Mammary epithelial cell (primary cell): ENCODE measurements around the gene SNAPC4.

ENCODE experiments used
- EZH2 ChIP-seq: IDR thresholded peaks from 2 replicates; pipeline ENCODE4 v1.6.1; 2012; ENCODE audit warnings: low read length, inconsistent platforms, borderline replicate concordance
- TF ChIP-seq, protein P1 (sequence below), 2 donors: IDR thresholded peaks in 1 of 2; conservative IDR thresholded peaks in 1 of 2; 2 replicates each; pipeline ENCODE4 v1.5.1; 2011 to 2012; ENCODE audit warnings: inconsistent platforms in 2 of 2, low read length in 2 of 2, mild to moderate bottlenecking in 2 of 2, control low read depth in 1 of 2, low read depth in 1 of 2; ENCODE audit not compliant: insufficient read depth in 1 of 2; ENCODE audit errors: extremely low read depth in 1 of 2

DNA sequence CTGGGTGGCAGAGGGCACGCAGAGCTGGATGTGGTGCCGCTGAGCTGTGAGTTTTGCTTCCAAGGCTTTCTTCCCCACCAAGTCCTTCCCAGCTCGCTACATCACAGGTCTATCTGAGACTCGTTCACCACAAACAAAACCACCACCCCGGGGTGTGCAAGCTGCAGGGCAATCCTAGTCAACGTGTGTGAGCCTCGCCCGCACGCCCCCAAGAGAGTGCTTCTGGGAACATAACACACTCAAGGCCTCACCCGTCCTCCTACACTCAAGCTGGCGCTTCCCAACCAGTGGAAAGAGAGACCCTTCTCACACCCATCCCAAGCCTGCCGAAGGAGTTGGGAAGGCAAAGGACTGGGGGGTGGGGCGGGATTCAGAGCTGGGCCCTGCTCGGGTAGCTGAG is 10.6 kb downstream of the SNAPC4 start:
- TF ChIP-seq, protein P1, sequence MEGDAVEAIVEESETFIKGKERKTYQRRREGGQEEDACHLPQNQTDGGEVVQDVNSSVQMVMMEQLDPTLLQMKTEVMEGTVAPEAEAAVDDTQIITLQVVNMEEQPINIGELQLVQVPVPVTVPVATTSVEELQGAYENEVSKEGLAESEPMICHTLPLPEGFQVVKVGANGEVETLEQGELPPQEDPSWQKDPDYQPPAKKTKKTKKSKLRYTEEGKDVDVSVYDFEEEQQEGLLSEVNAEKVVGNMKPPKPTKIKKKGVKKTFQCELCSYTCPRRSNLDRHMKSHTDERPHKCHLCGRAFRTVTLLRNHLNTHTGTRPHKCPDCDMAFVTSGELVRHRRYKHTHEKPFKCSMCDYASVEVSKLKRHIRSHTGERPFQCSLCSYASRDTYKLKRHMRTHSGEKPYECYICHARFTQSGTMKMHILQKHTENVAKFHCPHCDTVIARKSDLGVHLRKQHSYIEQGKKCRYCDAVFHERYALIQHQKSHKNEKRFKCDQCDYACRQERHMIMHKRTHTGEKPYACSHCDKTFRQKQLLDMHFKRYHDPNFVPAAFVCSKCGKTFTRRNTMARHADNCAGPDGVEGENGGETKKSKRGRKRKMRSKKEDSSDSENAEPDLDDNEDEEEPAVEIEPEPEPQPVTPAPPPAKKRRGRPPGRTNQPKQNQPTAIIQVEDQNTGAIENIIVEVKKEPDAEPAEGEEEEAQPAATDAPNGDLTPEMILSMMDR (conservative IDR thresholded peaks at IDR 0.05 in 1 of 2, IDR thresholded peaks at IDR 0.05 in 1 of 2; ENCODE audit: extremely low read depth in 1 of 2, insufficient read depth in 1 of 2, low read depth in 1 of 2, low read length in 2 of 2) = no peak
- no peak for TF ChIP-seq EZH2
